Subcutaneous abdominal adipose tissue (tissue), 5 donors: ENCODE measurements around the gene LTBP2.
A peak's percentile ranks its signal among the peaks of the same experiment; 100 is the strongest.
"Not testable (repeated sequence)": the region's sequence is repeated elsewhere in the genome, so short reads cannot be mapped to it uniquely, and the experiment has no call there.

Experiments
- H3K27ac ChIP-seq: one replicate; pipeline ENCODE4 v1.7.0; 2013; ENCODE audit warnings: low read depth, mild to moderate bottlenecking, inconsistent platforms, low read length, moderate library complexity
- H3K27me3 ChIP-seq, 5 donors: one replicate each; pipeline ENCODE4 v1.7.0; 2013; ENCODE audit warnings: low read length in 5 of 5, inconsistent platforms in 1 of 5; ENCODE audit not compliant: control insufficient read depth in 5 of 5, insufficient read depth in 4 of 5
- H3K36me3 ChIP-seq, 5 donors: one replicate each; pipeline ENCODE4 v1.7.0; 2013; ENCODE audit warnings: low read length in 5 of 5; ENCODE audit not compliant: control insufficient read depth in 5 of 5, insufficient read depth in 5 of 5
- H3K4me1 ChIP-seq, 5 donors: one replicate each; pipeline ENCODE4 v1.7.0; 2013; ENCODE audit warnings: low read length in 5 of 5, mild to moderate bottlenecking in 3 of 5, moderate library complexity in 1 of 5; ENCODE audit not compliant: control insufficient read depth in 5 of 5, insufficient read depth in 5 of 5
- H3K4me3 ChIP-seq, 5 donors: one replicate each; pipeline ENCODE4 v1.7.0; 2013; ENCODE audit warnings: low read length in 5 of 5, low read depth in 1 of 5
- H3K9ac ChIP-seq, 5 donors: one replicate each; pipeline ENCODE4 v1.7.0; 2013; ENCODE audit warnings: low read length in 5 of 5, mild to moderate bottlenecking in 4 of 5, moderate library complexity in 3 of 5
- H3K9me3 ChIP-seq, 5 donors: one replicate each; pipeline ENCODE4 v1.7.0; 2013; ENCODE audit warnings: low read length in 5 of 5; ENCODE audit not compliant: control insufficient read depth in 5 of 5
- donor health status: healthy.
- donor health status: healthy.
- donor health status: healthy.
- donor health status: healthy.
- donor health status: healthy.

Gene LTBP2

GRCh38 chr14:74536336-74536735 is 75.7 kb downstream of the LTBP2 start:
- H3K4me1 ChIP-seq: peaks cover 0 to 17% (median 11%) of the 10 kb centered on the region in 5 donors
- H3K9me3 ChIP-seq, H3K36me3 ChIP-seq, H3K4me3 ChIP-seq, H3K27ac ChIP-seq, H3K9ac ChIP-seq, H3K27me3 ChIP-seq: not testable (repeated sequence)

DNA sequence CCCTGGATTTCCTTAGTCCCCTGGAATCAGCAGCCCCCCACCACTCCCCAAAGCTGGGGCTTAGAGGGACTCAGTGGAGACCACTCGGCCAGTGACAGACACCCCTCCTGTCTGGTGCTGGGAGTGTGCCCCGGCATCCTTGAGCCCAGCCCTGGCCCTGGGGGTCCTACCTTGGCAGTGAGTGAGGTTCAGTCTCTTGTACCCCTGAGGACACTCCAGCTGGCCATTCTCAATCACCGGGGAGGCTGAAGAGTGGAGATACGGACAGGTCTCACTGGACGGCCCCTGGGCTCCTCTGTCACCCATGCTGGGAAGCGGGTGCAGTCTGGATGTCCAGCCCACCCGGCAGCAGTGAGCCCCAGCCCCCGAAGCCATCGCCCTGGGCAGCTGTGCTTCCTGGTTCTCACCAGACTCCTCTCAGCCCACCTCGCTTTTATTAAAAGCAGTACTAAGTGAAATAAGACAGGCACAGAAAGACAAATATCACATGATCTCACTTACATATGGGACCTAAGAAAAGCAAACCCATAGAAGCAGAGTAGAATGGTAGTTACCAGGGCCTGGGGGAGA is 76.2 kb downstream of the LTBP2 start:
- Histone ChIP-seq H3K4me1 (peaks cover 0 to 19% (median 11%) of the 10 kb centered on the region in 5 donors), H3K27ac (no peak overlapping the region), H3K36me3 (peaks cover 0 to 3% (median 0%) of the 10 kb centered on the region in 5 donors), H3K9ac (no peak overlapping the region), H3K4me3 (no peak overlapping the region), H3K27me3 (no peaks in the 10 kb centered on the region), H3K9me3 (no peaks in the 10 kb centered on the region)

GRCh38 chr14:74533576-74533975 is 78.5 kb downstream of the LTBP2 start:
- peaks cover 0 to 14% (median 11%) of the 10 kb centered on the region in 5 donors for H3K4me1 ChIP-seq
- H3K27ac ChIP-seq: no peak overlapping the region
- peaks cover 0 to 13% (median 5%) of the 10 kb centered on the region in 5 donors for H3K36me3 ChIP-seq
- H3K27me3 ChIP-seq: no peaks in the 10 kb centered on the region
- no peaks in the 10 kb centered on the region for H3K9me3 ChIP-seq
- H3K4me3 ChIP-seq: no peak overlapping the region
- no peak overlapping the region for H3K9ac ChIP-seq

DNA sequence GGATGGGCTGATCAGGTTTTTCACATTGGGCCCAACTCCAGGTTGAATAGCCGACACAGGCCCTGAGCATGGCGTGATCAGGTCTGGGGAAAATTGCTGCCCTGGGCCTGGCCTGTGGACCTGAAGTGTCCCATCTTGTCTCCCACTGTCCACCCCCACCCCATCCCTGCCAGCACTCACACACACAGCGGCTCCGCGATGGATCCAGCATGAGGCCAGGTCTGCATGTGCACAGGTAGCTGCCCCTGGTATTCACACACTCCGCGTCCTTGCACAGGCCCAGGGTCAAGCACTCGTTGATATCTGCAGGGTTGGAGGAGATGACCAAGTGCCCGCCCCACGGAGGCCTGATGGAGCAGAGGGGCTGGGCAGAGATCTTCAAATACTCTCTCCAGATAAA is 79.8 kb downstream of the LTBP2 start:
- Histone ChIP-seq H3K36me3 (peaks cover 0 to 16% (median 6%) of the 10 kb centered on the region in 5 donors), H3K4me1 (peaks cover 0 to 9% (median 4%) of the 10 kb centered on the region in 5 donors), H3K4me3 (no peak overlapping the region), H3K9me3 (no peaks in the 10 kb centered on the region), H3K9ac (no peak overlapping the region), H3K27me3 (peaks cover 0 to under 1% (median 0%) of the 10 kb centered on the region in 5 donors), H3K27ac (no peak overlapping the region)

- no peak overlapping the region for H3K27ac ChIP-seq
These were observed 80.6 kb downstream of the LTBP2 start for GRCh38 chr14:74531467-74531866.

GRCh38 chr14:74531006-74531405 is 81.0 kb downstream of the LTBP2 start:
- H3K27me3 ChIP-seq: peaks cover 0 to 2% (median 0%) of the 10 kb centered on the region in 5 donors
- H3K9me3 ChIP-seq: no peaks in the 10 kb centered on the region
- H3K4me1 ChIP-seq: peaks cover 0 to 9% (median 4%) of the 10 kb centered on the region in 5 donors
- no peak overlapping the region for H3K4me3 ChIP-seq
- peaks cover 0 to 16% (median 6%) of the 10 kb centered on the region in 5 donors for H3K36me3 ChIP-seq
- H3K9ac ChIP-seq: no peak overlapping the region
- H3K27ac ChIP-seq: no peak overlapping the region

More at GRCh38 chr14:74531467-74531866, 80.6 kb downstream of the LTBP2 start:
- H3K4me1 ChIP-seq: peaks cover 0 to 9% (median 4%) of the 10 kb centered on the region in 5 donors
- peaks cover 0 to 2% (median 0%) of the 10 kb centered on the region in 5 donors for H3K27me3 ChIP-seq
- H3K4me3 ChIP-seq: no peak overlapping the region
- peaks cover 0 to 16% (median 6%) of the 10 kb centered on the region in 5 donors for H3K36me3 ChIP-seq
- H3K9me3 ChIP-seq: no peaks in the 10 kb centered on the region
- H3K9ac ChIP-seq: no peak overlapping the region

DNA sequence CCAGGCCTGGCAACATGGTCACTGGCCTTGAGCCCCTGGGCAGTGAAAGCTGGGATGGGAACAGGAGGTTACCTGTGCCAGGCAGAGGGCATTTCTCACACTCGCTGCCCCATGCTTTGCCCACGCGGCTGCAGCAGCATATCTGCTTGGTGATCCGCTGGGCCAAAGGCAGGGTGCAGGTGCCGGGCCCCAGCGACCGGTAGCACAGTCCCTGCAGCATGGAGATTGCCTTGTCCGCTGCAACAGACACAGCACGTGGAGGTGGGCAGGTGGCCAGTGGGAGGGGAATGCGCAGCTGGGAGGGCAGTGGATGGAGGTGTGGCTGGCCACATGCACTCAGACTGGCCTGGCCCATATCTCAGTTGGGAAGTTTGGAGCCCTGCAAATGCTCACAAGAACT is 83.2 kb downstream of the LTBP2 start:
- H3K9ac ChIP-seq: no peak overlapping the region
- no peak overlapping the region for H3K27ac ChIP-seq
- peaks cover 0 to 16% (median 6%) of the 10 kb centered on the region in 5 donors for H3K36me3 ChIP-seq
- peaks cover 0 to 2% (median 0%) of the 10 kb centered on the region in 5 donors for H3K27me3 ChIP-seq
- no peaks in the 10 kb centered on the region for H3K9me3 ChIP-seq
- H3K4me3 ChIP-seq: no peak overlapping the region
- peaks cover 0 to 25% (median 9%) of the 10 kb centered on the region in 5 donors for H3K4me1 ChIP-seq

DNA sequence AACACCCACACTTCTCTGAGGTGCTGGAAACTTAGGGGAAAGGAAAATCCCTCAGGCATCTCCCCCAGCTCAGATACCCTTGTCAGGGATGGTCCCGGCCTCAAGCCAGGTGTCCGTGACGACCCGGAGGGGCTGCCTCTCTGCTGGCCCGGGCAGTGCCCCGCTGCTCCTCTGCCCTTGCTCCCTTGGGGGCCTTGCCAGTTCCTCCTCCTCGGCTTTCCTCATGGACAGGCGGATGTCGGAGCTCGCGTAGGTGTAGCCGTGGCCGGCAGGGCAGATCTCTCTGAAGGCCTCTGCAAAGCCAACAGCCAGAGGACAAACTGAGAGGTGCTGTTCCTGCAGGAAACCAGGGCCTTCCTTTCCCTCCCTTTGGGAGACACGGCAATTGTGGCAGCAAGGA is 83.6 kb downstream of the LTBP2 start:
- Histone ChIP-seq H3K4me1 (peaks cover 0 to 25% (median 9%) of the 10 kb centered on the region in 5 donors), H3K36me3 (peaks cover 0 to 13% (median 6%) of the 10 kb centered on the region in 5 donors), H3K9me3 (no peaks in the 10 kb centered on the region), H3K27me3 (peaks cover 0 to 3% (median 0%) of the 10 kb centered on the region in 5 donors), H3K4me3 (no peak overlapping the region), H3K9ac (peak overlapping the region in 1 of 5 donors; percentile 7), H3K27ac (no peak overlapping the region)

GRCh38 chr14:74527736-74528280 is 84.2 kb downstream of the LTBP2 start:
- peaks cover 0 to 3% (median 0%) of the 10 kb centered on the region in 5 donors for H3K27me3 ChIP-seq
- no peak overlapping the region for H3K9ac ChIP-seq
- H3K9me3 ChIP-seq: no peaks in the 10 kb centered on the region
- H3K36me3 ChIP-seq: peaks cover 0 to 13% (median 7%) of the 10 kb centered on the region in 5 donors
- no peak overlapping the region for H3K27ac ChIP-seq
- no peak overlapping the region for H3K4me3 ChIP-seq
- H3K4me1 ChIP-seq: peaks cover 0 to 25% (median 9%) of the 10 kb centered on the region in 5 donors

DNA sequence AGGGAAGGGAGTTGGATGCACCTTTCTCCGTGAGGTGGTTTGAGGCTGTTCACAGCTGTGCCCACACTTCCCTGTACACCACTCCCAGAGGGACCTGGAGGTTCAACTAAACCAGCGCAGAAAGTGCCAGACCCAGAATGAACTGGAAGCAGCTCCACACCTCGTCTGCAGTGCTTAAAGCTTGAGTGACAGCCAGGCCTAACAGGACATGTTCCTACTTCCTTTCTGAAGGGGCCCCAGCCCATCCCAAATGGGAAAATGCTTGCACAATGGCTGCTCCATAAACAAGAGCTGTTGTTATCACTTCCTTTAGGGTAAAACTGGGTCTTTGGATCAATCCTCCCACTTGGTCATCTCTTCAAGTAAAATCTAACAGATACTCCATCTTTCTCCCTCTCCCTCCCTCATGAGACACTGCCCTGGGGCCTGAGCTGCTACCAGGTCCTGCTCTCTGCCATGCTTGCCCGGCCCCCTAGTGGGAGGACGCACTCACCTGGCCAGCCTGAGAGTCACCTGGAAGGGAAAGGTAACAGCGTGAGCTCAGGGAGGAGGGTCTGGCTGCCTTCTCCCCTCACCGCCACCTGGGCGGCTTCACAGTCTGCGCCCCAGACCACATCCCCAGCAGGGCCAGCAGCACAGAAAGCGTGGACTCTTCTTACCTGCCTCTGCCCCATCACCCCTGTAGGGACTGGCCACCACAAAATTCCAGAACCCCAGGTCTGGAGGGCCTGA is 85.0 kb downstream of the LTBP2 start:
- H3K4me3 ChIP-seq: no peak overlapping the region
- peaks cover 0 to 21% (median 10%) of the 10 kb centered on the region in 5 donors for H3K36me3 ChIP-seq
- H3K27ac ChIP-seq: no peak overlapping the region
- no peaks in the 10 kb centered on the region for H3K9me3 ChIP-seq
- H3K9ac ChIP-seq: no peak overlapping the region
- peaks cover 0 to 25% (median 9%) of the 10 kb centered on the region in 5 donors for H3K4me1 ChIP-seq
- peaks cover 0 to 3% (median 0%) of the 10 kb centered on the region in 5 donors for H3K27me3 ChIP-seq
